GM12878 (cell line): ENCODE measurements around the gene CNRIP1.

ENCODE experiments used
- BHLHE40 ChIP-seq, 2 experiments: fragments of 450-650 bp in 1 of 2; IDR thresholded peaks; 2 replicates each; pipeline ENCODE4 v1.6.1; 2011 to 2017; ENCODE audit warnings: low read depth in 2 of 2, borderline replicate concordance in 1 of 2, improper control_type of control experiment in 1 of 2, low read length in 1 of 2, mild to moderate bottlenecking in 1 of 2
- EP300 ChIP-seq, 2 experiments: fragments of 150-350 bp in 1 of 2; IDR thresholded peaks; 2 replicates each; pipeline ENCODE4 v1.6.1; 2011 to 2012; ENCODE audit warnings: low read depth in 2 of 2, low read length in 2 of 2, borderline replicate concordance in 1 of 2, improper control_type of control experiment in 1 of 2, inconsistent platforms in 1 of 2; ENCODE audit not compliant: control insufficient read depth in 1 of 2
- RCOR1 ChIP-seq: conservative IDR thresholded peaks from 2 replicates; pipeline ENCODE4 v1.6.1; 2012; ENCODE audit warnings: low read depth, low read length, improper control_type of control experiment
- TAF1 ChIP-seq: IDR thresholded peaks from 2 replicates; pipeline ENCODE4 v1.6.1; 2011; ENCODE audit warnings: mild to moderate bottlenecking, low read depth, low read length, borderline replicate concordance
- YY1 ChIP-seq: IDR thresholded peaks from 2 replicates; pipeline ENCODE4 v1.6.1; 2011; ENCODE audit warnings: low read depth, mild to moderate bottlenecking, low read length
- TF ChIP-seq, protein P1 (sequence below), 3 experiments: IDR thresholded peaks in 2 of 3; conservative IDR thresholded peaks in 1 of 3; 2 replicates each; pipeline ENCODE4 v1.5.1; 2011; ENCODE audit warnings: low read depth in 3 of 3, low read length in 3 of 3, mild to moderate bottlenecking in 3 of 3, control low read depth in 2 of 3, moderate library complexity in 2 of 3, inconsistent platforms in 1 of 3, mixed read lengths in 1 of 3; ENCODE audit not compliant: control insufficient read depth in 2 of 3, insufficient read depth in 1 of 3; ENCODE audit errors: extremely low read depth in 1 of 3

DNA sequence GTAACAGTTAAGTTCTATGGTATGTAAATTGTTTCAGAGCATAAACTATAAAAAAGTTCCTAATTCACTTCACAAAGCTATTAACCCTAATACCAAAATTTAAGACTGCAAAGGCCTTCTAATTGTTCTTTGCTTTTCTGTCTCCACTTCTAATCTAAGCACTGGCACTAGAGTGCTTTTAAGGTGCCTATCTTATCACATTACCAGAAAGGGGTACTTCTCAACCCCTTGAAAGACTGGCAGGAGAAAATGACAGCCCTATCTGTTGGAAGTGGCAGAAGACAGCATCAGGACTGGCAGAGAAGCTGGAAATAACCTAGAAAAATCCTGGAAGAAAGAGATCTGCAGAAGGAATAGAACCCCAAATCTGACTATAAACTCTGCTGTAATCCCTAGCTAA is 10.3 kb downstream of the CNRIP1 start:
- TF ChIP-seq, protein P1, sequence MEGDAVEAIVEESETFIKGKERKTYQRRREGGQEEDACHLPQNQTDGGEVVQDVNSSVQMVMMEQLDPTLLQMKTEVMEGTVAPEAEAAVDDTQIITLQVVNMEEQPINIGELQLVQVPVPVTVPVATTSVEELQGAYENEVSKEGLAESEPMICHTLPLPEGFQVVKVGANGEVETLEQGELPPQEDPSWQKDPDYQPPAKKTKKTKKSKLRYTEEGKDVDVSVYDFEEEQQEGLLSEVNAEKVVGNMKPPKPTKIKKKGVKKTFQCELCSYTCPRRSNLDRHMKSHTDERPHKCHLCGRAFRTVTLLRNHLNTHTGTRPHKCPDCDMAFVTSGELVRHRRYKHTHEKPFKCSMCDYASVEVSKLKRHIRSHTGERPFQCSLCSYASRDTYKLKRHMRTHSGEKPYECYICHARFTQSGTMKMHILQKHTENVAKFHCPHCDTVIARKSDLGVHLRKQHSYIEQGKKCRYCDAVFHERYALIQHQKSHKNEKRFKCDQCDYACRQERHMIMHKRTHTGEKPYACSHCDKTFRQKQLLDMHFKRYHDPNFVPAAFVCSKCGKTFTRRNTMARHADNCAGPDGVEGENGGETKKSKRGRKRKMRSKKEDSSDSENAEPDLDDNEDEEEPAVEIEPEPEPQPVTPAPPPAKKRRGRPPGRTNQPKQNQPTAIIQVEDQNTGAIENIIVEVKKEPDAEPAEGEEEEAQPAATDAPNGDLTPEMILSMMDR (IDR thresholded peaks at IDR 0.05 in 2 of 3, conservative IDR thresholded peaks at IDR 0.05 in 1 of 3; ENCODE audit: control insufficient read depth in 2 of 3, extremely low read depth in 1 of 3, insufficient read depth in 1 of 3, low read depth in 3 of 3, low read length in 3 of 3), result no peak
- no peak for TF ChIP-seq EP300 (IDR thresholded peaks at IDR 0.05; ENCODE audit: borderline replicate concordance in 1 of 2, control insufficient read depth in 1 of 2, low read depth in 2 of 2, low read length in 2 of 2)
- TF ChIP-seq TAF1, result no peak
- no peak for TF ChIP-seq RCOR1
- no peak for TF ChIP-seq YY1
- TF ChIP-seq BHLHE40 (IDR thresholded peaks at IDR 0.05; ENCODE audit: borderline replicate concordance in 1 of 2, low read depth in 2 of 2, low read length in 1 of 2), result no peak
